Measurements from ENCODE around the gene ZNF564. TPM values are rescaled to one million over a fixed set of nuclear protein-coding genes. Genes with fewer than 3 reads are reported as not detected.
"Not testable (repeated sequence)": the region's sequence is repeated elsewhere in the genome, so short reads cannot be mapped to it uniquely, and the experiment has no call there.

The ZNF564 gene
- total RNA-seq, 1 donor from 2014 or later = 26.5 TPM

GRCh38 chr19:12497032-12497431 lies 54.2 kb downstream of the ZNF564 start:
- no peak for DNase-seq (ENCODE audit: low spot score)

GRCh38 chr19:12496480-12496879 lies 54.8 kb downstream of the ZNF564 start:
- DNase-seq (ENCODE audit: low spot score) = no peak

- DNase-seq (ENCODE audit: low spot score) = peak; percentile 95
Observed at GRCh38 chr19:12495002-12495802, 56.1 kb downstream of the ZNF564 start.

GRCh38 chr19:12494260-12494860 lies 56.9 kb downstream of the ZNF564 start:
- no peak for DNase-seq (ENCODE audit: low spot score)

- not testable (repeated sequence) for DNase-seq (ENCODE audit: low spot score)
Observed at GRCh38 chr19:12486265-12486783, 65.0 kb downstream of the ZNF564 start.

- no peak for DNase-seq (ENCODE audit: low spot score)
Observed at GRCh38 chr19:12485571-12485970, 65.7 kb downstream of the ZNF564 start.

GRCh38 chr19:12485052-12485416 lies 66.2 kb downstream of the ZNF564 start:
- no peak for DNase-seq (ENCODE audit: low spot score)

GRCh38 chr19:12484371-12485051 lies 66.8 kb downstream of the ZNF564 start, which contains the start of gene ZNF709:
Gene ZNF709, minus strand, starts transcription at chr19:12484816. Its CDS starts 159 bp downstream, at chr19:12484657.
- peak; percentile 97 for DNase-seq (ENCODE audit: low spot score)

GRCh38 chr19:12484011-12484370 lies 67.3 kb downstream of the ZNF564 start:
- DNase-seq (ENCODE audit: low spot score) = no peak

- DNase-seq (ENCODE audit: low spot score) = no peak
Observed at GRCh38 chr19:12482509-12482886, 68.8 kb downstream of the ZNF564 start.

GRCh38 chr19:12481781-12482508 lies 69.3 kb downstream of the ZNF564 start:
- DNase-seq (ENCODE audit: low spot score) = no peak

GRCh38 chr19:12478234-12478941 lies 72.9 kb downstream of the ZNF564 start:
- no peak for DNase-seq (ENCODE audit: low spot score)

Other genes starting within 250 kb of the ZNF564 start
- gene ZNF563, start 217.8 kb downstream of the ZNF564 start, total RNA-seq (ENCODE audit: insufficient read depth, low replicate concordance) = 8.2 TPM
- 10.6 TPM for gene ZNF442, start 185.8 kb downstream of the ZNF564 start, total RNA-seq (ENCODE audit: insufficient read depth, low replicate concordance)
- gene ZNF799, start 150.2 kb downstream of the ZNF564 start, total RNA-seq (ENCODE audit: insufficient read depth, low replicate concordance) = 10.4 TPM
- gene ZNF443, start 110.5 kb downstream of the ZNF564 start, total RNA-seq (ENCODE audit: insufficient read depth, low replicate concordance) = 9.1 TPM
- 7.9 TPM for gene ZNF709, start 66.7 kb downstream of the ZNF564 start, total RNA-seq (ENCODE audit: insufficient read depth, low replicate concordance)
- gene ZNF490, start 59.3 kb upstream of the ZNF564 start, total RNA-seq (ENCODE audit: insufficient read depth, low replicate concordance) = 4.1 TPM
- gene ZNF791, start 59.4 kb upstream of the ZNF564 start, total RNA-seq (ENCODE audit: insufficient read depth, low replicate concordance) = 19.0 TPM
- 22.1 TPM for gene MAN2B1, start 115.3 kb upstream of the ZNF564 start, total RNA-seq (ENCODE audit: insufficient read depth, low replicate concordance)
- gene WDR83, start 115.3 kb upstream of the ZNF564 start, total RNA-seq (ENCODE audit: insufficient read depth, low replicate concordance) = 24.8 TPM
- gene DHPS, start 130.4 kb upstream of the ZNF564 start, total RNA-seq (ENCODE audit: insufficient read depth, low replicate concordance) = 36.4 TPM
- gene GNG14, start 136.5 kb upstream of the ZNF564 start, total RNA-seq (ENCODE audit: insufficient read depth, low replicate concordance) = not detected
- not detected for gene FBXW9, start 145.1 kb upstream of the ZNF564 start, total RNA-seq (ENCODE audit: insufficient read depth, low replicate concordance)
- 18.5 TPM for gene TNPO2, start 172.4 kb upstream of the ZNF564 start, total RNA-seq (ENCODE audit: insufficient read depth, low replicate concordance)
- gene TRIR, start 183.2 kb upstream of the ZNF564 start, total RNA-seq (ENCODE audit: insufficient read depth, low replicate concordance) = 116 TPM
- 25.0 TPM for gene GET3, start 186.0 kb upstream of the ZNF564 start, total RNA-seq (ENCODE audit: insufficient read depth, low replicate concordance)
- gene BEST2, start 200.3 kb upstream of the ZNF564 start, total RNA-seq (ENCODE audit: insufficient read depth, low replicate concordance) = not detected
- 17.1 TPM for gene HOOK2, start 224.1 kb upstream of the ZNF564 start, total RNA-seq (ENCODE audit: insufficient read depth, low replicate concordance)
- 277 TPM for gene JUNB, start 240.0 kb upstream of the ZNF564 start, total RNA-seq (ENCODE audit: insufficient read depth, low replicate concordance)